Ishikawa (cell line): Measurements from ENCODE around the gene DNAJC15.

Experiments used
- CREB1 ChIP-seq: IDR thresholded peaks from 2 replicates; pipeline ENCODE4 v1.6.1; 2012; ENCODE audit warnings: low read depth
- TEAD4 ChIP-seq: IDR thresholded peaks from 2 replicates; pipeline ENCODE4 v1.6.1; 2012

DNA sequence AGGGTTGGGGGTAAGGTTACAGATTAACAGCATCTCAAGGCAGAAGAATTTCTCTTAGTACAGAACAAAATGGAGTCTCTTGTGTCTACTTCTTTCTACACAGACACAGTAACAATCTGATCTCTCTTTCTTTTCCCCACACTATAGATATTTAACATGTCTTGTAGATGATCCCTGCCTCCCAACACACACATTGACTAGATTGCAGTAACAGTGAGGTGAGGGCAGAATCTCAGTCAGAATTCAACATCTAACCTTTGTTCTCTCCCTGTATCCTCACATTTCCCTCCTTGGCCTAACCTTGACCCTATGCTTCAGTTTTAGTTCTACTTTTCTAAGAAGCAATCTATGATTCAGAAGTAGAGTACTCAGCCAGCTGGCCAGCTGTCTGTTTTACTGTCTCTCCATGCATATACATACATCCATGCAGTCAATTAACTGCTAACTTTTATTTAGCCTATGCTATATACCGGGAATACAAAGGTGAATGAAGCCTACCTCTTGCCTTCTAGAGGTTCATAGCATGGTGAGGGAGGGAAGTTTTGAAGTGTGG is 18.1 kb downstream of the DNAJC15 start:
- TF ChIP-seq CREB1 (no peak), TEAD4 (no peak)
